Activated T-cell treated with anti-CD3 and anti-CD28 coated beads, Interleukin-2, amount 50 U/mL, for 24 hours (primary cell): ENCODE results near the gene IFNK.

Source experiments
- DNase-seq: peaks from one replicate; pipeline ENCODE4 v3.0.0-alpha.2; 2020
- H3K27ac Mint-ChIP-seq: 2 replicates; pipeline ENCODE4 v1.8.0; 2020; ENCODE audit warnings: mild to moderate bottlenecking, mixed read lengths
- H3K27me3 Mint-ChIP-seq: 2 replicates; pipeline ENCODE4 v1.8.0; 2020; ENCODE audit warnings: mixed read lengths
- H3K36me3 Mint-ChIP-seq: 2 replicates; pipeline ENCODE4 v1.8.0; 2020; ENCODE audit warnings: low read depth, mixed read lengths
- H3K4me1 Mint-ChIP-seq: 2 replicates; pipeline ENCODE4 v1.8.0; 2020; ENCODE audit warnings: low read depth, mixed read lengths
- H3K4me3 Mint-ChIP-seq: 2 replicates; pipeline ENCODE4 v1.8.0; 2020; ENCODE audit warnings: mild to moderate bottlenecking, moderate library complexity, mixed read lengths
- H3K9me3 Mint-ChIP-seq: 2 replicates; pipeline ENCODE4 v1.8.0; 2020; ENCODE audit warnings: mixed read lengths

The IFNK gene

GRCh38 chr9:27565696-27566095, 41.6 kb downstream of the IFNK start:
- H3K4me3 Mint-ChIP-seq: no peak overlapping the region
- no peaks in the 10 kb centered on the region for H3K9me3 Mint-ChIP-seq
- no peak overlapping the region for H3K27ac Mint-ChIP-seq
- H3K36me3 Mint-ChIP-seq: peaks cover 44% of the 10 kb centered on the region
- H3K4me1 Mint-ChIP-seq: peaks cover 37% of the 10 kb centered on the region
- no peak for DNase-seq
- no peaks in the 10 kb centered on the region for H3K27me3 Mint-ChIP-seq

DNA sequence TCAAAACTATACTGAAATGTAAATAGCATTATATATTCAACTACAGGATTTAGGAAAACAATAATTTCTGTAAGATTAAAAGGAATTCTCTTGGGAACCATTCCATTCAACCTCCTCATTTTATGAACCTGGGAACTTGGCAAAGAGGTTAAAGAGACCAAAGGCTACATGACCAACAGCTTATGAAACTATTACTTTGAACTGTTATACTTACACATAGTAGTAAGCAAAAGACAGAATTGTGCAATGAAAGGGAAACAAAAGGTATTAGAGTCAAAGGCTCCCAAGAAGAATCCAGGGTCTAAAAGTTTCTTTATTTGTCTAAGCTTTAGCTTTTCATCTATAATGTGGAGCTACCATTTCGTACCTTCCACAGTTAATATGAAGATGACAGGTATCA, 42.0 kb downstream of the IFNK start:
- H3K27ac Mint-ChIP-seq: no peak overlapping the region
- peaks cover 40% of the 10 kb centered on the region for H3K36me3 Mint-ChIP-seq
- H3K27me3 Mint-ChIP-seq: no peaks in the 10 kb centered on the region
- no peak overlapping the region for H3K4me3 Mint-ChIP-seq
- H3K9me3 Mint-ChIP-seq: no peaks in the 10 kb centered on the region
- no peak for DNase-seq
- peaks cover 41% of the 10 kb centered on the region for H3K4me1 Mint-ChIP-seq

- Mint-ChIP-seq H3K4me1 (peaks cover 58% of the 10 kb centered on the region), H3K9me3 (no peaks in the 10 kb centered on the region), H3K27ac (no peak overlapping the region), H3K4me3 (no peak overlapping the region), H3K27me3 (peaks cover 4% of the 10 kb centered on the region), H3K36me3 (peaks cover 33% of the 10 kb centered on the region)
- no peak for DNase-seq
These were observed 45.3 kb downstream of the IFNK start for GRCh38 chr9:27569406-27569805.

GRCh38 chr9:27571011-27571410, 46.9 kb downstream of the IFNK start:
- H3K36me3 Mint-ChIP-seq: peaks cover 20% of the 10 kb centered on the region
- peaks cover 50% of the 10 kb centered on the region for H3K4me1 Mint-ChIP-seq
- H3K4me3 Mint-ChIP-seq: no peak overlapping the region

GRCh38 chr9:27572061-27572460, 48.0 kb downstream of the IFNK start:
- Mint-ChIP-seq H3K9me3 (no peaks in the 10 kb centered on the region), H3K4me1 (peaks cover 42% of the 10 kb centered on the region), H3K27ac (peak overlapping the region; percentile 100)

More at GRCh38 chr9:27571011-27571410, 46.9 kb downstream of the IFNK start:
- Mint-ChIP-seq H3K27ac (no peak overlapping the region), H3K9me3 (no peaks in the 10 kb centered on the region), H3K27me3 (peaks cover 4% of the 10 kb centered on the region)
- DNase-seq: no peak

DNA sequence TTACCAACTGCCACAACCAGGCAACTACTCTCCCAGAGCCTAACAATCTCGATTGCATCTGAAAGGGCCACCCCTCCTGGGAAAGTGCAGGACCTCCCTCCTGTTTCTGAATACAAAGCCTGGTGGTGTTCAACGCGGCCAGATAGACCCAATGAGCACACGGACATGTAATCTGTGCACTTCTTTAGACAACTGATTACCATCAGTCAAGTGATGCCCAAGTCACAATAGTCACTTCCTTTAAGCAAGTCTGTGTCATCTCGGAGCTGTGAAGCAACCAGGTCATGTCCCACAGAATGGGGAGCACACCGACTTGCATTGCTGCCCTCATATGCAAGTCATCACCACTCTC, 48.5 kb downstream of the IFNK start:
- Mint-ChIP-seq H3K9me3 (no peaks in the 10 kb centered on the region), H3K4me1 (peaks cover 41% of the 10 kb centered on the region), H3K27ac (peak overlapping the region; percentile 100), H3K4me3 (peak overlapping the region; percentile 86), H3K36me3 (peaks cover 11% of the 10 kb centered on the region), H3K27me3 (peaks cover 4% of the 10 kb centered on the region)
- DNase-seq: no peak

More at GRCh38 chr9:27572061-27572460, 48.0 kb downstream of the IFNK start:
- Mint-ChIP-seq H3K4me3 (peak overlapping the region; percentile 86), H3K27me3 (peaks cover 4% of the 10 kb centered on the region), H3K36me3 (peaks cover 11% of the 10 kb centered on the region)
- no peak for DNase-seq

- peaks cover 40% of the 10 kb centered on the region for H3K4me1 Mint-ChIP-seq
- H3K27ac Mint-ChIP-seq: peak within 1 kb of the TSS; percentile 100
- peaks cover 4% of the 10 kb centered on the region for H3K27me3 Mint-ChIP-seq
- peak within 1 kb of the TSS; percentile 86 for H3K4me3 Mint-ChIP-seq
- H3K36me3 Mint-ChIP-seq: peaks cover 11% of the 10 kb centered on the region
- DNase-seq: peak; percentile 92
- peaks cover 2% of the 10 kb centered on the region for H3K9me3 Mint-ChIP-seq
These were observed 49.0 kb downstream of the IFNK start, which contains the start of gene C9orf72 for GRCh38 chr9:27572918-27573633. TSS of gene C9orf72 (minus strand) at chr9:27573481. CDS start at chr9:27567120, 6,361 bp downstream.

- H3K9me3 Mint-ChIP-seq: peaks cover 3% of the 10 kb centered on the region
- H3K27me3 Mint-ChIP-seq: peaks cover 4% of the 10 kb centered on the region
- peaks cover 11% of the 10 kb centered on the region for H3K36me3 Mint-ChIP-seq
- peaks cover 38% of the 10 kb centered on the region for H3K4me1 Mint-ChIP-seq
- peak; percentile 89 for DNase-seq
- peak overlapping the region; percentile 100 for H3K27ac Mint-ChIP-seq
- H3K4me3 Mint-ChIP-seq: peak overlapping the region; percentile 86
These were observed 49.8 kb downstream of the IFNK start for GRCh38 chr9:27573634-27574590.
